IgD-negative memory B cell (primary cell): ENCODE data around the gene RPS6KB2. TPM values are rescaled to one million over a fixed set of nuclear protein-coding genes. Genes with fewer than 3 reads are reported as not detected.
"Not testable (repeated sequence)": the region's sequence is repeated elsewhere in the genome, so short reads cannot be mapped to it uniquely, and the experiment has no call there.

Experiments
- H3K27ac Mint-ChIP-seq, 3 donors: one replicate each; pipeline ENCODE4 v1.8.0; 2020 to 2022; ENCODE audit warnings: mild to moderate bottlenecking in 3 of 3, mixed read lengths in 3 of 3, moderate library complexity in 1 of 3
- H3K27me3 Mint-ChIP-seq: one replicate; pipeline ENCODE4 v1.8.0; 2021; ENCODE audit warnings: mixed read lengths
- H3K36me3 Mint-ChIP-seq: one replicate; pipeline ENCODE4 v1.8.0; 2020; ENCODE audit warnings: mild to moderate bottlenecking, mixed read lengths
- H3K4me1 Mint-ChIP-seq, 3 donors: one replicate each; pipeline ENCODE4 v1.8.0; 2020 to 2022; ENCODE audit warnings: mixed read lengths in 3 of 3, mild to moderate bottlenecking in 1 of 3
- H3K4me3 Mint-ChIP-seq, 4 donors: one replicate each; pipeline ENCODE4 v1.8.0; 2020 to 2022; ENCODE audit warnings: mild to moderate bottlenecking in 4 of 4, mixed read lengths in 4 of 4, moderate library complexity in 3 of 4
- H3K9me3 Mint-ChIP-seq, 3 donors: one replicate each; pipeline ENCODE4 v1.8.0; 2020 to 2021; ENCODE audit warnings: mixed read lengths in 3 of 3, mild to moderate bottlenecking in 1 of 3
- polyA plus RNA-seq: library from polyadenylated mRNA; unstranded; fragments of 300-500 nt; fragmentation: Illumina TruSeq; gene quantifications from one replicate; pipeline ENCODE4 v1.2.3, GENCODE V29; 2021

RPS6KB2 gene
- polyA plus RNA-seq, 1 donor from 2014 or later = 65.1 TPM

DNA sequence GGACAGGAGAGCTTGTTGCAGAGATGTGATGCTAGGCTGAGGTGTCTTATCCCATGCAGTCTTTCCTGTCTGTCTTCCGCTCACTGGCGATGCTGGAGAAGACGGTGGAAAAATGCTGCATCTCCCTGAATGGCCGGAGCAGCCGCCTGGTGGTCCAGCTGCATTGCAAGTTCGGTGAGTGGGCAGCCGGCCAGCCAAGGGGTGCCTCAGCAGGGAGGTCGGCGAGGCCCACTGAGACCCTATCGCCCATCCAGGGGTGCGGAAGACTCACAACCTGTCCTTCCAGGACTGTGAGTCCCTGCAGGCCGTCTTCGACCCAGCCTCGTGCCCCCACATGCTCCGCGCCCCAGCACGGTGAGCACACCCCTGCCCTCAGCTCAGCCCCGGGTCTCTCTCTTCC is 34.9 kb upstream of the RPS6KB2 start:
- Mint-ChIP-seq H3K4me3 (peak overlapping the region; percentile 44 to 95 (median 72)), H3K27ac (peak overlapping the region in 1 of 3 donors; percentile 12), H3K4me1 (peaks cover 14 to 31% (median 30%) of the 10 kb centered on the region in 3 donors), H3K27me3 (no peaks in the 10 kb centered on the region), H3K36me3 (no peaks in the 10 kb centered on the region), H3K9me3 (no peaks in the 10 kb centered on the region)

DNA sequence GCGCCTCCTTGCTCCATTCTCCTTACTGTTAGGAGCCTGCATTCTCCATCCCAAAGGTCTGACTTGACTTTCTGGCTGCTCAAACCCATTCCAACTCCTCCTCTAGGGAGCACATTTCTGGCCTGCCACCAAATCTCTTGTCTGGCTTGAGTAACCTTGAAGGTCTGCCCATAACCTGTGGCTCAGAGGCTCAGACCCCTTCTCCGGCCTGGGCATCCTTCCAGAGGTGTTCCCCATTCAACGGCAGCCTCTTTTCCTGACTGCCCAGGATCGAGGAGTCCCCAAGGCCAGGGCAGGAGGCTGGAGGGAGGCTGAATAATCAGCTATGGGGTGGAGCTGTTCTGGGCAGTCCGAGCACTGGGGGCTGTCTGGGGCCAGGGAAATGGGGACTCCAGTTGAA is 34.3 kb upstream of the RPS6KB2 start:
- peaks cover 12 to 31% (median 29%) of the 10 kb centered on the region in 3 donors for H3K4me1 Mint-ChIP-seq
- no peaks in the 10 kb centered on the region for H3K27me3 Mint-ChIP-seq
- peak overlapping the region; percentile 44 to 84 (median 72) for H3K4me3 Mint-ChIP-seq
- no peaks in the 10 kb centered on the region for H3K9me3 Mint-ChIP-seq
- H3K36me3 Mint-ChIP-seq = no peaks in the 10 kb centered on the region
- peak overlapping the region; percentile 12 to 63 (median 57) for H3K27ac Mint-ChIP-seq

GRCh38 chr11:67395555-67396258 is 32.6 kb upstream of the RPS6KB2 start:
- H3K27me3 Mint-ChIP-seq = no peaks in the 10 kb centered on the region
- H3K27ac Mint-ChIP-seq = peak overlapping the region in 2 of 3 donors; percentile 14 to 88
- H3K36me3 Mint-ChIP-seq = no peaks in the 10 kb centered on the region
- peaks cover 6 to 29% (median 27%) of the 10 kb centered on the region in 3 donors for H3K4me1 Mint-ChIP-seq
- peak overlapping the region in 1 of 4 donors; percentile 70 for H3K4me3 Mint-ChIP-seq
- H3K9me3 Mint-ChIP-seq = no peaks in the 10 kb centered on the region

- Mint-ChIP-seq H3K4me1 (peaks cover 8 to 25% (median 25%) of the 10 kb centered on the region in 3 donors), H3K36me3 (no peaks in the 10 kb centered on the region), H3K27me3 (no peaks in the 10 kb centered on the region), H3K4me3 (no peak overlapping the region), H3K27ac (peak overlapping the region in 1 of 3 donors; percentile 88), H3K9me3 (no peaks in the 10 kb centered on the region)
These were observed 32.1 kb upstream of the RPS6KB2 start for GRCh38 chr11:67396259-67396581.

DNA sequence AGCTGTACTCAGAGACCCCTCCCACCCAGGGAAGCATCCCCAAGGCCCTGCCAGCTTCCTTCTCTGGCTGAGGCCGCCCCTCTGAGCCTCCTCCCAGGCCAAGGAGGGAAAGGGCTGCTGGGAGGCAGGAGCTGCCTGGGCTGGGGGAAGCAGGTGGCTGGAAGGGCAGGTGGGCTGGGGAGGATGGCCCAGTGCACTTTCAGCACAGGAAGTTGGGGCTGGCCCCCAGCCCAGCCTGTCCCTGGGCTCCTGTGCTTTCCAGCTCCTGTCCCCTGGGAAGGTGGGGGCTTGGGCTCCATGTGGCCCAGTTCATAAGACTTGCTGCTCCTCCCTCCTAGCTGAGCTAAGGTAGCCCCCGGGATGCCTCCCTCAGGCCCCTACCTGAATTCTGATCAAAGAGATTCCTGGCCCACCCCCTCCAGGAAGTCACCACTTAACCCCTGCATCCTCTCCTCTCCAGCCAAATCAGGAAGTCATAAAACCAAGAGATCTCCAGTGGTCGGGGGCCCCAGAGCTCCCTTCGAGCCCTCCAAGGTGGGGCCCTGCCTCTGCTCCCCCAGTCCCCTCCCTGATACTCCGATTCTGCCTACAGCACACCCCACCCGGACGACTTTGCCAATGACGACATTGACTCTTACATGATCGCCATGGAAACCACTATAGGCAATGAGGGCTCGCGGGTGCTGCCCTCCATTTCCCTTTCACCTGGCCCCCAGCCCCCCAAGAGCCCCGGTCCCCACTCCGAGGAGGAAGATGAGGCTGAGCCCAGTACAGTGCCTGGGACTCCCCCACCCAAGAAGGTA is 31.5 kb upstream of the RPS6KB2 start:
- H3K9me3 Mint-ChIP-seq = no peaks in the 10 kb centered on the region

DNA sequence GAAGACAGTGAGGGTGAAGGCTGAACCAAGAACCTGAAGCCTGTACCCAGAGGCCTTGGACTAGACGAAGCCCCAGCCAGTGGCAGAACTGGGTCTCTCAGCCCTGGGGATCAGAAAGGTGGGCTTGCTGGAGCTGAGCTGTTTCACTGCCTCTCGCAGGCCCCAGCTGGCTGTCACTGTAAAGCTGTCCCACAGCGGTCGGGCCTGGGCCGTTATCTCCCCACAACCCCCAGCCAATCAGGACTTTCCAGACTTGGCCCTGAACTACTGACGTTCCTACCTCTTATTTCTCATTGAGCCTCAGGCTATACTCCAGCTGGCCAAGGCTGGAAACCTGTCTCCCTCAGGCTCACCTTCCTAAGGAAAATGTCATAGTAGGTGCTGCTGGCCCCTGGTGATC is 30.8 kb upstream of the RPS6KB2 start:
- H3K36me3 Mint-ChIP-seq = no peaks in the 10 kb centered on the region
- H3K27ac Mint-ChIP-seq = peak overlapping the region in 2 of 3 donors; percentile 40 to 58
- H3K4me1 Mint-ChIP-seq = peaks cover 11 to 22% (median 20%) of the 10 kb centered on the region in 3 donors
- H3K4me3 Mint-ChIP-seq = peak overlapping the region in 3 of 4 donors; percentile 34 to 81 (median 55)
- no peaks in the 10 kb centered on the region for H3K9me3 Mint-ChIP-seq
- H3K27me3 Mint-ChIP-seq = no peaks in the 10 kb centered on the region

More for the DNA sequence above, 31.5 kb upstream of the RPS6KB2 start:
- H3K27ac Mint-ChIP-seq = peak overlapping the region; percentile 80 to 88 (median 82)
- H3K27me3 Mint-ChIP-seq = no peaks in the 10 kb centered on the region
- H3K4me3 Mint-ChIP-seq = peak overlapping the region in 3 of 4 donors; percentile 57 to 88 (median 81)
- no peaks in the 10 kb centered on the region for H3K36me3 Mint-ChIP-seq
- H3K4me1 Mint-ChIP-seq = peaks cover 8 to 24% (median 23%) of the 10 kb centered on the region in 3 donors

GRCh38 chr11:67397986-67398660 is 30.2 kb upstream of the RPS6KB2 start:
- H3K27ac Mint-ChIP-seq = peak overlapping the region in 2 of 3 donors; percentile 40 to 58
- H3K4me3 Mint-ChIP-seq = peak overlapping the region in 2 of 4 donors; percentile 34 to 81
- H3K36me3 Mint-ChIP-seq = no peaks in the 10 kb centered on the region
- H3K9me3 Mint-ChIP-seq = no peaks in the 10 kb centered on the region
- H3K4me1 Mint-ChIP-seq = peaks cover 11 to 20% (median 17%) of the 10 kb centered on the region in 3 donors
- H3K27me3 Mint-ChIP-seq = no peaks in the 10 kb centered on the region

DNA sequence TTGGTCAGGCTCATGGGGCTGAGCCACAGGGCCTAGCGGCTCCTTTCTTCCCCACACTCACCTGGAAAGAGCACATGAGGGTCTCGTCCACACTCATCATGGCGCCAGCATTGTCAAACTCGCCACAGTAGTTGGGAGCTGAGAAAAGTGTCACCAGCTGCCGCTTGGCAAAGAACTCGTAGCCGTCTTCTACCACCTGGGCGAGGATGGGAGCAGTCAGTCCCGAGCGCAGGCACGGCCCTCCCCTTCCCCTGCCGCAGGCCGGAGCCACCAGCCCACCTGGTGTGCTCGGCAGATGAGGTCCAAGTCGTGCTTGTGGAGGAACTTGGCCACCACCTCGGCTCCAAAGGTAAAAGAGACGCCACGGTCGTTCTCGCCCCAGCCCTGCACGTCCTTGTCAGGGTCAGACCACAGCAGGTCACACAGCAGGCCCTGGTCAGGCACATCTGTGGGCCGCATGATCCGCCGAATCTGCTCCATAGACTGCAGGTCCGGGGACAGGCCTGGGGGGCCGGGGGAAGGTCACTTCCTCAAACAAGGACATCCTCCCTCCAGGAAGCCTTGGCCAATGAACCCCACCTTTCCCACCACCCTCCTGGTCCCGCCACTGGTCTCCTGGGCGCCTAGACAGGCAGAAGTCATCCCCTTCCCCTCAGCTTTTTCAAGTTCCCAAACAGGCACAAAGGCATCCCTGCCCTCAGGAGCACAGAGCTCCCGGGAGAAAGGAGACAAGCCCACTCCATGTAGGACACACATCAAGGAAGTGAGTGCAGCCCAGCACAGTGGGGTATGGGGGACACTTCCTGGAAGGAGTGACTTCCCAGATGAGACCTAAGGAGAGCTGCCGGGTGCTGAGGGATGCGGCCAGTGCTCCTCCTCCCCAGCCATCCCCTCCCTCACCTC is 29.4 kb upstream of the RPS6KB2 start:
- Mint-ChIP-seq H3K36me3 (no peaks in the 10 kb centered on the region), H3K4me1 (peaks cover 12 to 22% (median 16%) of the 10 kb centered on the region in 3 donors), H3K9me3 (no peaks in the 10 kb centered on the region), H3K27ac (peak overlapping the region in 1 of 3 donors; percentile 65), H3K27me3 (no peaks in the 10 kb centered on the region), H3K4me3 (peak overlapping the region; percentile 42 to 100 (median 66))

GRCh38 chr11:67400251-67400941 is 27.9 kb upstream of the RPS6KB2 start:
- H3K27me3 Mint-ChIP-seq = no peaks in the 10 kb centered on the region
- no peaks in the 10 kb centered on the region for H3K9me3 Mint-ChIP-seq
- no peaks in the 10 kb centered on the region for H3K36me3 Mint-ChIP-seq
- peak overlapping the region; percentile 84 to 87 (median 85) for H3K27ac Mint-ChIP-seq
- H3K4me1 Mint-ChIP-seq = peaks cover 15 to 22% (median 16%) of the 10 kb centered on the region in 3 donors
- H3K4me3 Mint-ChIP-seq = peak overlapping the region; percentile 84 to 100 (median 94)

DNA sequence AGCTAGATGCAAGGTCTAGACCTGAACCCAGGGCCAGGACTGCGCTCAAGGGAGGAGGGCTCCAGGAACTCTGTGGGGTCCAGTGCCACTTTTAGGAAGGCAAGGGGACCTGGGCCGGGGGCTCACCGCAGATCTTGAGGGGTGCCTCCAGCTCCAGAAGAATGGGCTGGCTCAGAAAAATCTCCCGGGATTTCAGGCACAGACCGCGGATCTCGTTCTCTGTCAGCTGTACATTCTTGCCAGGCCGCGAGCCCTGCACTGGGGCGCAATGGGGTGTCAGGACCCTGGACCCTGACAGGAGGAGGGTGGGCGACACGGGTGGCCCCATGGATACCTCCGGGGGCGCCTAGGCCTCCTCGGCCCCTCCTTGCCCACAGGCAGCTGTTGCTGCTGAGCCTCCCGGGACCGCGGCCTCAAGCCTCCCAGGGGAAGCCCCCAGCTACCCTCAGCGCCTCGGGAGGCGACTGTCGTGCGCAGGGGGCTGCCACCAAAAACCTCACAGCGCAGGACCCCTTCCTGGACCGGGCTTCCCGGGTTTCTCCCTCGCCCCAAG is 27.3 kb upstream of the RPS6KB2 start:
- Mint-ChIP-seq H3K27me3 (no peaks in the 10 kb centered on the region), H3K4me3 (peak overlapping the region; percentile 84 to 100 (median 94)), H3K4me1 (peaks cover 16 to 22% (median 17%) of the 10 kb centered on the region in 3 donors), H3K36me3 (no peaks in the 10 kb centered on the region), H3K9me3 (no peaks in the 10 kb centered on the region), H3K27ac (peak overlapping the region; percentile 84 to 87 (median 85))

GRCh38 chr11:67401495-67402191 is 26.7 kb upstream of the RPS6KB2 start, which contains the start of gene PPP1CA:
TSS of gene PPP1CA (minus strand) at chr11:67401858. CDS start at chr11:67401782, 76 bp downstream.
- Mint-ChIP-seq H3K36me3 (no peaks in the 10 kb centered on the region), H3K4me3 (peak within 1 kb of the TSS; percentile 91 to 100 (median 94)), H3K27ac (peak within 1 kb of the TSS; percentile 93 to 97 (median 95)), H3K9me3 (no peaks in the 10 kb centered on the region), H3K27me3 (no peaks in the 10 kb centered on the region), H3K4me1 (peaks cover 16 to 27% (median 21%) of the 10 kb centered on the region in 3 donors)

- not testable (repeated sequence) for H3K27me3 Mint-ChIP-seq, H3K9me3 Mint-ChIP-seq, H3K36me3 Mint-ChIP-seq
- peaks cover 18 to 28% (median 21%) of the 10 kb centered on the region in 3 donors for H3K4me1 Mint-ChIP-seq
- H3K4me3 Mint-ChIP-seq = peak overlapping the region; percentile 91 to 100 (median 93)
- peak overlapping the region; percentile 93 to 97 (median 95) for H3K27ac Mint-ChIP-seq
These were observed 26.0 kb upstream of the RPS6KB2 start for GRCh38 chr11:67402192-67402839.
